PC-3 (cell line): ENCODE measurements around the gene UBR3. TPM values are rescaled to one million over a fixed set of nuclear protein-coding genes. Genes with fewer than 3 reads are reported as not detected.

Experiments
- ATAC-seq: fragments of 200-7000 bp; cut with Tn5 transposase; 2 replicates; pipeline ENCODE4 v1.9.1; 2020; ENCODE audit warnings: mild to moderate bottlenecking, moderate library complexity
- BruUV-seq: library from RNA; stranded (reverse); fragments of 400-500 nt; replicated peaks from 2 replicates; lab custom pipeline; 2021; lab: Mats Ljungman, UMichigan
- CTCF ChIA-PET: fragments of 300-600 bp; sonication (Branson Sonifier 250); formaldehyde crosslinking; loops from one replicate; lab custom pipeline; 2022; ENCODE audit warnings: antibody characterized with exemption; lab: Charles Lee
- POLR2A ChIA-PET: fragments of 300-600 bp; sonication (Branson Sonifier 250); formaldehyde crosslinking; loops from one replicate; lab custom pipeline; 2022; ENCODE audit warnings: antibody characterized with exemption; ENCODE audit not compliant: unreplicated experiment; lab: Charles Lee
- DNase-seq: peaks from one replicate; pipeline ENCODE4 v3.0.0-alpha.2; 2015
- H2AFZ ChIP-seq: fragments of 300-600 bp; sonication (generic); 2 replicates; pipeline ENCODE4 v1.6.0; 2016; ENCODE audit warnings: antibody characterized with exemption, low read length
- H3F3A ChIP-seq: fragments of 300-600 bp; sonication (generic); one replicate; pipeline ENCODE4 v1.6.0; 2017; ENCODE audit warnings: antibody characterized with exemption, low read length, control low read depth, mild to moderate bottlenecking; ENCODE audit not compliant: unreplicated experiment
- H3K27ac ChIP-seq: fragments of 300-600 bp; sonication (generic); 2 replicates; pipeline ENCODE4 v1.5.1; 2016; ENCODE audit warnings: mild to moderate bottlenecking, low read length
- H3K27me3 ChIP-seq: fragments of 300-600 bp; sonication (generic); 2 replicates; pipeline ENCODE4 v1.6.1; 2016; ENCODE audit warnings: low read length, mixed read lengths
- H3K36me3 ChIP-seq: fragments of 300-600 bp; sonication (generic); 2 replicates; pipeline ENCODE4 v1.6.1; 2016; ENCODE audit warnings: low read depth, mixed run types, low read length, mixed read lengths
- H3K4me1 ChIP-seq: fragments of 300-600 bp; sonication (generic); 2 replicates; pipeline ENCODE4 v1.5.1; 2016; ENCODE audit warnings: low read length; ENCODE audit not compliant: insufficient read depth
- H3K4me2 ChIP-seq: fragments of 300-600 bp; sonication (generic); 2 replicates; pipeline ENCODE4 v1.6.0; 2016; ENCODE audit warnings: low read length
- H3K4me3 ChIP-seq: fragments of 300-600 bp; sonication (generic); 2 replicates; pipeline ENCODE4 v1.5.1; 2016; ENCODE audit warnings: mild to moderate bottlenecking, low read length, mixed read lengths
- H3K79me2 ChIP-seq: fragments of 300-600 bp; sonication (generic); 2 replicates; pipeline ENCODE4 v1.6.1; 2017; ENCODE audit warnings: low read length, mixed read lengths
- H3K9ac ChIP-seq: fragments of 300-600 bp; sonication (generic); 2 replicates; pipeline ENCODE4 v1.6.0; 2016; ENCODE audit warnings: mild to moderate bottlenecking, low read length
- H3K9me2 ChIP-seq: fragments of 300-600 bp; sonication (generic); replicated peaks from 2 replicates; pipeline ENCODE4 v1.6.1; 2016; ENCODE audit warnings: mixed run types, low read length, mixed read lengths
- H3K9me3 ChIP-seq: fragments of 300-600 bp; sonication (generic); 2 replicates; pipeline ENCODE4 v1.6.1; 2016; ENCODE audit warnings: low read length, mixed read lengths
- H4K20me1 ChIP-seq: fragments of 300-600 bp; sonication (generic); 2 replicates; pipeline ENCODE4 v1.6.1; 2016; ENCODE audit warnings: low read length, mixed read lengths
- EZH2 ChIP-seq: fragments of 300-600 bp; sonication (generic); IDR thresholded peaks from one replicate; pipeline ENCODE4 v1.6.1; 2017; ENCODE audit warnings: antibody characterized with exemption, mild to moderate bottlenecking, low read length; ENCODE audit not compliant: unreplicated experiment
- EZH2phosphoT487 ChIP-seq: fragments of 300-600 bp; sonication (generic); IDR thresholded peaks from 2 replicates; pipeline ENCODE4 v1.6.1; 2018; ENCODE audit warnings: mild to moderate bottlenecking, antibody characterized with exemption, low read length, borderline replicate concordance
- intact Hi-C: fragments of 100-400 bp; cut with micrococcal nuclease; formaldehyde crosslinking; loops from 2 replicates; pipeline ENCODE4 v1.9.0; 2023
- total RNA-seq: library from RNA; depleted of rRNA; stranded (reverse); fragments of >200 nt; gene quantifications from 2 replicates; pipeline ENCODE4 v1.2.3, GENCODE V29; 2014
- TF ChIP-seq, protein P1 (sequence below): fragments of 300-600 bp; sonication (generic); conservative IDR thresholded peaks from 2 replicates; pipeline ENCODE4 v1.5.1; 2017; ENCODE audit warnings: antibody characterized with exemption, low read depth, mild to moderate bottlenecking, low read length

Gene UBR3
- total RNA-seq, 1 experiment from 2014 or later = 30.9 TPM

DNA sequence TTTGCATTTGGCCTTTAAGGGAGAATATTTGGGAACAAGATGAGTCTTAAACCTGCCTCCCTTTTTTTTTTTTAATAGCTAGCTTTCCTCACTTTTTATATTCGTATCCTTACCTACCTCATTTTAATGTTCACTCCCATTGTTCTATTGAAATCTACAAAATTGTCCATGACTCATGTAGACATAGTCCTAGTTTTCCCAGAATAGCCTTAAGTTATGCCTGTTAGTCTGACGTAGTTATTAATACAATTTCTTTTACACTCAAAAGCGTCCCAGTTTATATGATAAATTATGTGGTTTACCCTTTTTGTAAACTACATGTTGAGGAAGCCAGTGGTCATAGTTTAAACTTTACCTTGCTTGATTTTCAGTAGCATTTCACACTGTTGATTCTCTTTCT is 73.4 kb downstream of the UBR3 start:
- BruUV-seq = no TSS peak

GRCh38 chr2:169906731-169907130 is 79.5 kb downstream of the UBR3 start:
- H3F3A ChIP-seq = no peaks in the 10 kb centered on the region
- H4K20me1 ChIP-seq = no peaks in the 10 kb centered on the region
- H3K27ac ChIP-seq = no peak overlapping the region
- H3K9ac ChIP-seq = no peak overlapping the region
- POLR2A ChIA-PET = no interaction called here
- H2AFZ ChIP-seq = no peak overlapping the region
- no peak overlapping the region for H3K4me2 ChIP-seq
- intact Hi-C loops = no loop called here
- DNase-seq (no peak), ATAC-seq (no peak)
- no TSS peak for BruUV-seq
- CTCF ChIA-PET = no interaction called here
- no peaks in the 10 kb centered on the region for H3K9me2 ChIP-seq
- no peak for TF ChIP-seq EZH2
- TF ChIP-seq EZH2phosphoT487 = no peak
- TF ChIP-seq, protein P1, sequence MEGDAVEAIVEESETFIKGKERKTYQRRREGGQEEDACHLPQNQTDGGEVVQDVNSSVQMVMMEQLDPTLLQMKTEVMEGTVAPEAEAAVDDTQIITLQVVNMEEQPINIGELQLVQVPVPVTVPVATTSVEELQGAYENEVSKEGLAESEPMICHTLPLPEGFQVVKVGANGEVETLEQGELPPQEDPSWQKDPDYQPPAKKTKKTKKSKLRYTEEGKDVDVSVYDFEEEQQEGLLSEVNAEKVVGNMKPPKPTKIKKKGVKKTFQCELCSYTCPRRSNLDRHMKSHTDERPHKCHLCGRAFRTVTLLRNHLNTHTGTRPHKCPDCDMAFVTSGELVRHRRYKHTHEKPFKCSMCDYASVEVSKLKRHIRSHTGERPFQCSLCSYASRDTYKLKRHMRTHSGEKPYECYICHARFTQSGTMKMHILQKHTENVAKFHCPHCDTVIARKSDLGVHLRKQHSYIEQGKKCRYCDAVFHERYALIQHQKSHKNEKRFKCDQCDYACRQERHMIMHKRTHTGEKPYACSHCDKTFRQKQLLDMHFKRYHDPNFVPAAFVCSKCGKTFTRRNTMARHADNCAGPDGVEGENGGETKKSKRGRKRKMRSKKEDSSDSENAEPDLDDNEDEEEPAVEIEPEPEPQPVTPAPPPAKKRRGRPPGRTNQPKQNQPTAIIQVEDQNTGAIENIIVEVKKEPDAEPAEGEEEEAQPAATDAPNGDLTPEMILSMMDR = no peak
- no peaks in the 10 kb centered on the region for H3K27me3 ChIP-seq
- H3K36me3 ChIP-seq = peaks cover 3% of the 10 kb centered on the region; the same call in 1 of the 2 replicates
- no peaks in the 10 kb centered on the region for H3K79me2 ChIP-seq
- H3K4me1 ChIP-seq = no peaks in the 10 kb centered on the region
- H3K4me3 ChIP-seq = no peak overlapping the region
- no peaks in the 10 kb centered on the region for H3K9me3 ChIP-seq

More for the DNA sequence above, 73.4 kb downstream of the UBR3 start:
- no peaks in the 10 kb centered on the region for H3K9me3 ChIP-seq
- no peak overlapping the region for H2AFZ ChIP-seq
- no peaks in the 10 kb centered on the region for H4K20me1 ChIP-seq
- no peaks in the 10 kb centered on the region for H3K79me2 ChIP-seq
- DNase-seq = no peak
- H3K9ac ChIP-seq = no peak overlapping the region
- TF ChIP-seq, protein P1 = no peak
- no peak for TF ChIP-seq EZH2phosphoT487
- TF ChIP-seq EZH2 = no peak
- peaks cover 4% of the 10 kb centered on the region; the same call in 1 of the 2 replicates for H3K36me3 ChIP-seq
- H3F3A ChIP-seq = no peaks in the 10 kb centered on the region
- no peaks in the 10 kb centered on the region for H3K9me2 ChIP-seq
- H3K4me2 ChIP-seq = no peak overlapping the region
- no peak for ATAC-seq
- no peak overlapping the region for H3K4me3 ChIP-seq
- ChIA-PET CTCF (no interaction called here), POLR2A (no interaction called here)
- no peaks in the 10 kb centered on the region for H3K4me1 ChIP-seq
- H3K27ac ChIP-seq = no peak overlapping the region
- no peaks in the 10 kb centered on the region for H3K27me3 ChIP-seq
- intact Hi-C loops = no loop called here

DNA sequence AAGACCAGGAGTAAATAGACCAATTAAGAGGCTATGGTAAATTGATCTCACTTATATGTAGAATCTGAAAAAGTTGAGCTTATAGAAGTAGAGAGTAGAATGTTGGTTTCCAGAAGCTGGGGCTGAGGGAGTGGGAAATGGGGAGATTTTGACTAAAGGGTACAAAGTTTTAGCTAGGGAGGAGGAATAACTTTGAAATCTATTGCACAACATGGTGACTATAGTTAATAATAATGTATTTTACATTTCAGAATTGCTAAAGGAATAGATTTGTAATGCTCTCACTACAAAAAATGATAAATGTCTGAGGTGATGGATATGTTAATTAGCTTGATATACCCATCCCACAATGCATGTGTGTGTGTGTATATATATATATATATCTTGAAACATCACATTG is 82.1 kb downstream of the UBR3 start:
- Histone ChIP-seq H3K4me3 (no peak overlapping the region), H3K27ac (no peak overlapping the region), H3K4me2 (no peak overlapping the region), H4K20me1 (no peaks in the 10 kb centered on the region), H3K9me3 (no peaks in the 10 kb centered on the region), H3K9me2 (no peaks in the 10 kb centered on the region), H3K36me3 (peaks cover 3% of the 10 kb centered on the region), H3K27me3 (no peaks in the 10 kb centered on the region), H3K79me2 (no peaks in the 10 kb centered on the region), H3K4me1 (no peaks in the 10 kb centered on the region), H3K9ac (no peak overlapping the region), H2AFZ (no peak overlapping the region), H3F3A (no peaks in the 10 kb centered on the region)
- intact Hi-C loops = no loop called here
- ATAC-seq (no peak), DNase-seq (no peak)
- ChIA-PET CTCF (no interaction called here), POLR2A (no interaction called here)
- no TSS peak for BruUV-seq
- TF ChIP-seq, protein P1 = no peak
- TF ChIP-seq EZH2 (no peak), EZH2phosphoT487 (no peak)
